Activated T-helper 9 cell treated with anti-CD3 and anti-CD28 coated beads, Interleukin-2, amount 50 U/mL, for 16 hours (primary cell): ENCODE measurements around the gene OXLD1.
"Not testable (repeated sequence)": the region's sequence is repeated elsewhere in the genome, so short reads cannot be mapped to it uniquely, and the experiment has no call there.

ENCODE experiments used
- DNase-seq: peaks from one replicate; pipeline ENCODE4 v3.0.0-alpha.2; 2020; ENCODE audit warnings: low read depth

The OXLD1 gene

GRCh38 chr17:81682565-81683207 lies 16.3 kb upstream of the OXLD1 start:
- no peak for DNase-seq

DNA sequence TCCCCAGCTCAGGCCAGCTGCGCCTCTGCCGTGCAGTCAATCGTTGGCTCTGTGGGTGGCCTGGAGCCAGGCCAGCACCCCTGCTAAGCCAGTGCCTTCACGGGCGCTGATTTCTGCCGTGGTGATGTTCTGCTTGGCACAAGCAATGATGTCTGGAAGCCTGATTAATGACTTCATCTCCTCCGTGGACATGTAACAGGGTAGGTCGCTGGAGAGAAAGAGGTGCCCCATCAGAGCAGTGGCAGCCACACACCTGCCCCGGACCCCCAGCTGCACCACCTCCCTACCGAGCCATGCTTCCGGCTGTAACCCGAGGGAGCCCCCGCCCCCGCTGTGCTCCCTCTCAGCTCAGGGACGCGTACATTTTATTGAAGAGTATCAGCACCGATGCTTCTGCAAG lies 15.3 kb upstream of the OXLD1 start:
- DNase-seq: no peak

GRCh38 chr17:81680150-81680549 lies 13.7 kb upstream of the OXLD1 start:
- no peak for DNase-seq

DNA sequence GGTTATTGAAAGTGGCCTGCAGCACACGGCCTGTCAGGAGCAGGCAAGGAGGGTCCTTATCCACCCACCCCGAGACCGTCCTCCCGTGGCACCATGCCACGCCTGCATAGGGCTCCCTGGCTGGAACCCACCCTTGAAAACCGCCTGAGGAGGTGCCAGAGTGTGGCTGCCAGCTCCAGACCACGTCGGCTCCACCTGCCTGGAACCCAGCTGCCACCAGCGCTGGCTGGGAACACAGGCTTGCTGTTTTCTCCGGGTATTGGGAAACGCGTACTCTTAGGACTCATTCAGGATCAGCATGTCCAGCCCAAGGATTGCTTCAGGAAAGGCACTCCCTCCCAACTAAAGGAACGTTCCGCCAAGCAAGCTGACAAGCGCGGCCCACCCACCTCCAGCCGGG lies 10.5 kb upstream of the OXLD1 start:
- DNase-seq: no peak

GRCh38 chr17:81675515-81676221 lies 9.3 kb upstream of the OXLD1 start:
- DNase-seq: not testable (repeated sequence)

- DNase-seq: no peak
Observed at GRCh38 chr17:81673561-81674258, 7.3 kb upstream of the OXLD1 start.

- DNase-seq: no peak
Observed at GRCh38 chr17:81672954-81673353, 6.5 kb upstream of the OXLD1 start.

- DNase-seq: no peak
Observed at GRCh38 chr17:81672504-81672903, 6.1 kb upstream of the OXLD1 start.

DNA sequence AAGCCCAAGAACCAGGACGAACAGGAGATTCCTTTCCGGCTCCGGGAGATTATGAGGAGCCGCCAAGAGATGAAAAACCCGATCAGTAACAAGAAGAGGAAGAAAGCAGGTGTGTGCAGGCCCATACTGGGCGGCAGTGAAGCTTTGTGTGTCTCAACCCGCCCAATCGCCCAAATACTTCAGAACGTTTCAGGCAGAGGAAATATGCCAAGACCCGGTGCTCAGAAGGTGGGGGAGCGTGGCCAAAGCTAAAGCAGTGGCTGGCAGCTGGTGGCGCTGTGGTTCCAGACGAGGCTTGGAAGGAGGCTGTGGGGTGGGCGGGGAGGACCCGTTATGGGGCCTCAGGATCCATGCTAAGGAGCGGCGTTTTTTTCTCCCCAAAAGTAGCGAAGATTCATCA lies 1.3 kb upstream of the OXLD1 start:
- no peak for DNase-seq

- no peak for DNase-seq
Observed at GRCh38 chr17:81666092-81666341, 388 bp downstream of the OXLD1 start.

GRCh38 chr17:81665205-81666091 lies 957 bp downstream of the OXLD1 start:
- DNase-seq: peak; percentile 40

DNA sequence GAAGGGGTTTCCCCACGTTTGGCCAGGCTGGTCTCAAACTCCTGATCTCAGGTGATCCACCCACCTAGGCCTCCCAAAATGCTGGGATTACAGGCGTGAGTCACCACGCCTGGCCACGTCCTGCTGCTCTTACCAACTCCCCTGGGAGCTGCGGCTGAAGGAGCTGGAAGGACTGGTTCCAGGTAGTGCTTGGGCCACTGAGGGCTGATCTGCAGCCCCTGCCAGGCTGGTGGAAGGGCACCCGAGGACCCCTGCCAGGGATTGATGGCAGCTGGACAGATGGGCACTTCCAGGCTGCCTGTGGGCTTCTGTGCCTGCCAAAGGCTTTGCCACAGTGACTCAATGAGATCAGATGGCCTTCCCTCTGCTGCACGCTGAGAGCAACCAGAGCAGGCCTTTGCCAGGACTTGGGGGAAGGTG lies 2.3 kb downstream of the OXLD1 start:
- DNase-seq: no peak

- DNase-seq: no peak
Observed at GRCh38 chr17:81662002-81662401, 4.4 kb downstream of the OXLD1 start.

DNA sequence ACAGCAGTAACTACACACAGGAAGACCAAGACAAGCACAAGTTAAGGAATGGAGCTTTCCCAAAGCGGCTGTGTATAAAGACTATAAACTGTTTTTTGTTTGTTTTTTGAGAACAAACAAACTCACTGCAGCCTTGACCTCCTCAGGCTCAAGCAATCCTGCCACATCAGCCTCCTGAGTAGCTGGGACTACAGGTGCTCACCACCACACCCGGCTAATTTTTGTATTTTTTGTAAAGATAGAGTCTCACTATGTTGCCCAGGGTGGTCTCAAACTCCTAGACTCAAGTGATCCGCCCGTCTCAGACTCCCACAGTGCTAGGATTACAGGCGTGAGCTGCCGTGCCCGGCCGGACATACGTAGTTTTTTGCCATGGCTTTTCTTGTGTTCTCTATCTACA lies 6.0 kb downstream of the OXLD1 start:
- no peak for DNase-seq

DNA sequence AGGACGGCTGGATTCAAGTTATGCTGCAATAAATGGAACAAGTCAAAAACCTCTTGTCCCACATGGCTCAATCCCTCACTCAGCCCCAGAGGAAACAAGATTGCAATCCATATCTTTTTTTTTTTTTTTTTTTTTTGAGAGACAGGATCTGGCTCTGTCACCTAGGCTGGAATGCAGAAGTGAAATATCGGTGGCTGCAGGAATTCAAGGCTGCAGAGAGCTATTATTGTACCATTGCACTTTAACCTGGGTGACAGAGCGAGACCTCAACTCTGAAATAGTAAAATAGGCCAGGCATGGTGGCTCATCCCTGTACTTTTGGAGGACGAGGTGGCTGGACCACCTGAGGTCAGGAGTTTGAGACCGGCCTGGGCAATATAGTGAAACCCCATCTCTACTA lies 7.4 kb downstream of the OXLD1 start:
- no peak for DNase-seq

- DNase-seq: no peak
Observed at GRCh38 chr17:81656835-81657234, 9.6 kb downstream of the OXLD1 start.

DNA sequence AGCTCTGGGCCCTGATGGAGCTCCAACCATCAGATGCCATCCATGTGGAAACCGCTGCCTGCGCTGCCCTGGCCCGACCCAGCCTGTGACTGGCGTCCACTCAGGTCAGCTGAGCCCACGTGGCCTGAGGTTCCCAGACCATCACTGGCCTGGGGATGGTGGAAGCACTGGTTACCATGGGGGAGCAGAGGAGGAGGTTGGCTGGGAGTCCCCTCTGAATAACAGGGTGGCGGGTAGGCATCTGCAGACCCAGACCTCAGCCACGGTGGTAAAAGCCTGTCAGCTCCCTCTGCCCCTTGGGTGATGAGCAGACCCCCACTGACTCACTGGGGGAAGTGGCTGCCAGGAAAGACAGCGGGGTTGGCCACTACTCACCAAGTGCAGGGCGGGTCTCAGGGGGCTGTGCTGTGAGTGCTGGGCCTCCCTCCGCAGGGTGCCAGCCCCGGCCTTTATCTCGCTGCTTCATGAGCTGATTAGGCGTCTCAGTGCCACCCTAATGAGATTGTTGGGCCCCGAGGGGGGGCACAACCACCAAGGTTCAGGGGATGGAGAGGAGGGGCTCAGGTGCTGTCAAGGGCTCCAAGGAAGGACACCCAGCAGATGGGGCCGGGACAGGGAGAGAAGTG lies 10.2 kb downstream of the OXLD1 start, which contains the start of gene PDE6G:
PDE6G (minus strand) TSS at position 425 of the 626 bp plus-strand sequence. CDS start 3,237 bp downstream, outside the sequence.
- no peak for DNase-seq

GRCh38 chr17:81655378-81656117 lies 10.9 kb downstream of the OXLD1 start:
- no peak for DNase-seq

DNA sequence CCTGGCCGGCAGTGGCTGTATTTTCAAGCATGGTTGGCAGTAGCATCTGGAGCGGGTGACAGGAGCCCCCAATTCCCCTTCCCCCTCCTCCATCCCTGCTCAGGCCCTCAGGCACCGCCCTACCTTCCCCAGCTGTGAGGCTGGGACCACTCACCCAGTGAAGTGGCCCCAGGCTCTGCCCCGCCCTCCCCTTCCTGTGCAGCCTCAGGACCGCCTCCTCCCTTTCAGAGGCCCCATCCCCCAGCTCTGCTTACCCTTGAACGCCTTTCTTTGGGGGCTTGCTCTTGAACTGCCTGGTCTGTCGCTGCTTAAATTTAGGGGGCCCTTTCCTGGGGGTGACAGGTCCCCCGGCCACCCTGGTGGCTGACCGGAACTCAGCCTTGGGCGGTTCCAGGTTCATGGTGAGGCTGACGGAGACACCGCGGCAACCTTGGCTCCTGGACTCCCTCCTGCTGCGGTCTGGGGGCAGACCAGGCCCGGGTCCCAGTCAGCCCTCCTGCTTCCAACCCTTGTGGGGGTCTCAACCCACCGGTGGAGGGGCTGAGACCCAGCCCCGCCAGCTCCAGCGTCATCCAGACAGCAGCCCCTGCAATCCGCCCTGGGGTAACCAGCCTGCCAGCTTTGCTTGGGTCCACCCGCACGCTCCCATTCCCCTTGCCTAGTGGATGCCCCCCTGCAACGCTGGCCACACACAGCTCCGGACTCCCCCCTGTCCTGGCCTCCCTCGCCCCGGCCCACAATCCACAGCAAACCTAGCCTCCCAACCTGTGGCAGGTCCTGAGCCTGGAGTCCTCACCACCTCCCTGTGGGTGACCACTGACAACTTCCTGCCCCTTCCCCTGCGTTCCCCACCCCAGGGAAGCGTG lies 13.3 kb downstream of the OXLD1 start:
- no peak for DNase-seq

- DNase-seq: no peak
Observed at GRCh38 chr17:81651692-81652091, 14.7 kb downstream of the OXLD1 start.
